ENCODE results near the gene FKBP8.

GRCh38 chr19:18496980-18497256 is 46.5 kb downstream of the FKBP8 start:
- TF ChIP-seq GATA2 (IDR thresholded peaks at IDR 0.05; ENCODE audit: low read depth, low read length) (no peak), GATA3 (IDR thresholded peaks at IDR 0.05; ENCODE audit: low read depth, low read length) (no peak)
